ENCODE results near the gene MED7.

The MED7 gene

GRCh38 chr5:157115012-157115411 lies 27.7 kb downstream of the MED7 start:
- Histone ChIP-seq H3K36me3 (ENCODE audit: control insufficient read depth, low read length) (no peaks in the 10 kb centered on the region), H3K27ac (ENCODE audit: low read depth, low read length) (no peak overlapping the region), H3K9me2 (replicated peaks; ENCODE audit: control insufficient read depth, low read length) (no peaks in the 10 kb centered on the region), H4K20me1 (ENCODE audit: control insufficient read depth, insufficient read depth, low read depth, low read length) (no peaks in the 10 kb centered on the region), H3K4me2 (ENCODE audit: low read length) (no peak overlapping the region), H3K4me3 (ENCODE audit: low read length) (no peak overlapping the region), H3K27me3 (ENCODE audit: control insufficient read depth, low read length) (no peaks in the 10 kb centered on the region), H3K9me3 (ENCODE audit: control insufficient read depth, insufficient read depth, low read length) (no peaks in the 10 kb centered on the region), H3F3A (ENCODE audit: control insufficient read depth, insufficient read depth) (no peaks in the 10 kb centered on the region), H3K79me2 (ENCODE audit: control insufficient read depth, low read length) (no peaks in the 10 kb centered on the region), H3K4me1 (ENCODE audit: control insufficient read depth, low read length) (peaks cover under 1% of the 10 kb centered on the region)
- TF ChIP-seq CTCF (IDR thresholded peaks at IDR 0.05; ENCODE audit: low read depth, low read length, poor library complexity, severe bottlenecking) (no peak), EZH2phosphoT487 (IDR thresholded peaks at IDR 0.05; ENCODE audit: borderline replicate concordance, low read length) (no peak)

- no peaks in the 10 kb centered on the region for H3K27me3 ChIP-seq (ENCODE audit: control insufficient read depth, low read length)
- no peaks in the 10 kb centered on the region for H3K36me3 ChIP-seq (ENCODE audit: control insufficient read depth, low read length)
- no peaks in the 10 kb centered on the region for H4K20me1 ChIP-seq (ENCODE audit: control insufficient read depth, insufficient read depth, low read depth, low read length)
- H3K27ac ChIP-seq (ENCODE audit: low read depth, low read length): no peak overlapping the region
- peaks cover 20% of the 10 kb centered on the region for H3K4me1 ChIP-seq (ENCODE audit: control insufficient read depth, low read length)
- no peak overlapping the region for H3K4me3 ChIP-seq (ENCODE audit: low read length)
- no peaks in the 10 kb centered on the region for H3K9me2 ChIP-seq (replicated peaks; ENCODE audit: control insufficient read depth, low read length)
- peaks cover 5% of the 10 kb centered on the region; the same call in 1 of the 2 replicates for H3K79me2 ChIP-seq (ENCODE audit: control insufficient read depth, low read length)
- TF ChIP-seq CTCF (IDR thresholded peaks at IDR 0.05; ENCODE audit: low read depth, low read length, poor library complexity, severe bottlenecking) (no peak), EZH2phosphoT487 (IDR thresholded peaks at IDR 0.05; ENCODE audit: borderline replicate concordance, low read length) (no peak)
- H3F3A ChIP-seq (ENCODE audit: control insufficient read depth, insufficient read depth): peaks cover 8% of the 10 kb centered on the region; the same call in 1 of the 2 replicates
- H3K9me3 ChIP-seq (ENCODE audit: control insufficient read depth, insufficient read depth, low read length): no peaks in the 10 kb centered on the region
- no peak overlapping the region for H3K4me2 ChIP-seq (ENCODE audit: low read length)
These were observed 29.7 kb downstream of the MED7 start for GRCh38 chr5:157113002-157113401.

- Histone ChIP-seq H4K20me1 (ENCODE audit: control insufficient read depth, insufficient read depth, low read depth, low read length) (no peaks in the 10 kb centered on the region), H3K9me2 (replicated peaks; ENCODE audit: control insufficient read depth, low read length) (no peaks in the 10 kb centered on the region), H3F3A (ENCODE audit: control insufficient read depth, insufficient read depth) (peaks cover 8% of the 10 kb centered on the region; the same call in 1 of the 2 replicates), H3K36me3 (ENCODE audit: control insufficient read depth, low read length) (no peaks in the 10 kb centered on the region), H3K79me2 (ENCODE audit: control insufficient read depth, low read length) (peaks cover 5% of the 10 kb centered on the region; the same call in 1 of the 2 replicates), H3K27ac (ENCODE audit: low read depth, low read length) (peak overlapping the region; percentile 70), H3K4me1 (ENCODE audit: control insufficient read depth, low read length) (peaks cover 32% of the 10 kb centered on the region), H3K4me2 (ENCODE audit: low read length) (peak overlapping the region; percentile 71), H3K4me3 (ENCODE audit: low read length) (peak overlapping the region; percentile 65), H3K9me3 (ENCODE audit: control insufficient read depth, insufficient read depth, low read length) (no peaks in the 10 kb centered on the region), H3K27me3 (ENCODE audit: control insufficient read depth, low read length) (no peaks in the 10 kb centered on the region)
- TF ChIP-seq CTCF (IDR thresholded peaks at IDR 0.05; ENCODE audit: low read depth, low read length, poor library complexity, severe bottlenecking): no peak
- TF ChIP-seq EZH2phosphoT487 (IDR thresholded peaks at IDR 0.05; ENCODE audit: borderline replicate concordance, low read length): no peak
These were observed 32.9 kb downstream of the MED7 start for GRCh38 chr5:157109744-157110143.

Measured in DOHH2 (cell line).